Measurements from ENCODE around the gene AKT1. TPM values are rescaled to one million over a fixed set of nuclear protein-coding genes. Genes with fewer than 3 reads are reported as not detected.

AKT1 gene
- total and polyA plus RNA-seq, 2 experiments from 2014 or later = 19.2 to 78.7 TPM

DNA sequence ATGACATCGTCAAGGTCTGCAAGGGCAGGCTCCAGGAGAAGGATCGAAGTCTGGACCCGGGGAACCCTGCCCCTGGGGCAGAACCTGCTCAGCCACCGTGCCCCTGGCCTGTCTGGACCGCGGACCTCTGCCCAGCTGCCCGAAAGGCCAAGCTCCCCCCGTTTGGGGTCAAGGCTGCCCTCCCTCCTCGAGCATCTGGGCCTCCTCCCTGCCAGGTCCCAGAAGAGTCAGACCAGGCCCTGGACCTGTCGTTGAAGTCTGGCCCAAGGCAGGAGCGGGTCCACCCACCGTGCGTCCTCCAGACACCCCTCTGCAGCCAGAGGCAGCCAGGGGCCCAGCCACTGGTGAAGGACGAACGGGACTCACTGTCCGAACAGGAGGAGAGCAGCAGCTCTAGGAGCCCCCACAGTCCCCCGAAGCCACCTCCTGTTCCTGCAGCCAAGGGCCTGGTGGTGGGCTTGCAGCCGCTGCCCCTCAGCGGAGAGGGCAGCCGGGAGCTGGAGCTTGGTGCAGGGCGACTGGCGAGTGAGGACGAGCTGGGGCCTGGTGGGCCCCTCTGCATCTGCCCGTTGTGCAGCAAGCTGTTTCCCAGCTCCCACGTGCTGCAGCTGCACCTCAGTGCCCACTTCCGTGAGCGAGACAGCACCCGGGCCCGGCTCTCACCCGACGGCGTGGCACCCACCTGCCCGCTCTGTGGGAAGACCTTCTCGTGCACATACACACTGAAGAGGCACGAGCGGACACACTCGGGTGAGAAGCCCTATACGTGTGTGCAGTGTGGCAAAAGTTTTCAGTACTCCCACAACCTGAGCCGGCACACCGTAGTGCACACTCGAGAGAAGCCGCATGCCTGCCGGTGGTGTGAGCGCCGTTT lies 6.2 kb upstream of the AKT1 start (continued):
- TF ChIP-seq, protein P1, sequence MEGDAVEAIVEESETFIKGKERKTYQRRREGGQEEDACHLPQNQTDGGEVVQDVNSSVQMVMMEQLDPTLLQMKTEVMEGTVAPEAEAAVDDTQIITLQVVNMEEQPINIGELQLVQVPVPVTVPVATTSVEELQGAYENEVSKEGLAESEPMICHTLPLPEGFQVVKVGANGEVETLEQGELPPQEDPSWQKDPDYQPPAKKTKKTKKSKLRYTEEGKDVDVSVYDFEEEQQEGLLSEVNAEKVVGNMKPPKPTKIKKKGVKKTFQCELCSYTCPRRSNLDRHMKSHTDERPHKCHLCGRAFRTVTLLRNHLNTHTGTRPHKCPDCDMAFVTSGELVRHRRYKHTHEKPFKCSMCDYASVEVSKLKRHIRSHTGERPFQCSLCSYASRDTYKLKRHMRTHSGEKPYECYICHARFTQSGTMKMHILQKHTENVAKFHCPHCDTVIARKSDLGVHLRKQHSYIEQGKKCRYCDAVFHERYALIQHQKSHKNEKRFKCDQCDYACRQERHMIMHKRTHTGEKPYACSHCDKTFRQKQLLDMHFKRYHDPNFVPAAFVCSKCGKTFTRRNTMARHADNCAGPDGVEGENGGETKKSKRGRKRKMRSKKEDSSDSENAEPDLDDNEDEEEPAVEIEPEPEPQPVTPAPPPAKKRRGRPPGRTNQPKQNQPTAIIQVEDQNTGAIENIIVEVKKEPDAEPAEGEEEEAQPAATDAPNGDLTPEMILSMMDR (conservative IDR thresholded peaks at IDR 0.05; ENCODE audit: low read depth in 2 of 2) = no peak
- TF ChIP-seq ETS1 (IDR thresholded peaks at IDR 0.05) = no peak
- TF ChIP-seq CREB1 (CRISPR knock-in tag; IDR thresholded peaks at IDR 0.05; ENCODE audit: low read depth) = no peak
- TF ChIP-seq, protein P2, sequence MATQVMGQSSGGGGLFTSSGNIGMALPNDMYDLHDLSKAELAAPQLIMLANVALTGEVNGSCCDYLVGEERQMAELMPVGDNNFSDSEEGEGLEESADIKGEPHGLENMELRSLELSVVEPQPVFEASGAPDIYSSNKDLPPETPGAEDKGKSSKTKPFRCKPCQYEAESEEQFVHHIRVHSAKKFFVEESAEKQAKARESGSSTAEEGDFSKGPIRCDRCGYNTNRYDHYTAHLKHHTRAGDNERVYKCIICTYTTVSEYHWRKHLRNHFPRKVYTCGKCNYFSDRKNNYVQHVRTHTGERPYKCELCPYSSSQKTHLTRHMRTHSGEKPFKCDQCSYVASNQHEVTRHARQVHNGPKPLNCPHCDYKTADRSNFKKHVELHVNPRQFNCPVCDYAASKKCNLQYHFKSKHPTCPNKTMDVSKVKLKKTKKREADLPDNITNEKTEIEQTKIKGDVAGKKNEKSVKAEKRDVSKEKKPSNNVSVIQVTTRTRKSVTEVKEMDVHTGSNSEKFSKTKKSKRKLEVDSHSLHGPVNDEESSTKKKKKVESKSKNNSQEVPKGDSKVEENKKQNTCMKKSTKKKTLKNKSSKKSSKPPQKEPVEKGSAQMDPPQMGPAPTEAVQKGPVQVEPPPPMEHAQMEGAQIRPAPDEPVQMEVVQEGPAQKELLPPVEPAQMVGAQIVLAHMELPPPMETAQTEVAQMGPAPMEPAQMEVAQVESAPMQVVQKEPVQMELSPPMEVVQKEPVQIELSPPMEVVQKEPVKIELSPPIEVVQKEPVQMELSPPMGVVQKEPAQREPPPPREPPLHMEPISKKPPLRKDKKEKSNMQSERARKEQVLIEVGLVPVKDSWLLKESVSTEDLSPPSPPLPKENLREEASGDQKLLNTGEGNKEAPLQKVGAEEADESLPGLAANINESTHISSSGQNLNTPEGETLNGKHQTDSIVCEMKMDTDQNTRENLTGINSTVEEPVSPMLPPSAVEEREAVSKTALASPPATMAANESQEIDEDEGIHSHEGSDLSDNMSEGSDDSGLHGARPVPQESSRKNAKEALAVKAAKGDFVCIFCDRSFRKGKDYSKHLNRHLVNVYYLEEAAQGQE (IDR thresholded peaks at IDR 0.05; ENCODE audit: unreplicated experiment) = no peak
- no peak for TF ChIP-seq NANOG (IDR thresholded peaks at IDR 0.05; ENCODE audit: borderline replicate concordance)
- TF ChIP-seq JUNB (IDR thresholded peaks at IDR 0.05; ENCODE audit: unreplicated experiment) = no peak
- TF ChIP-seq POLR2AphosphoS5 (IDR thresholded peaks at IDR 0.05; ENCODE audit: low read depth) = no peak
- TF ChIP-seq ZNF331 (CRISPR knock-in tag; IDR thresholded peaks at IDR 0.05; ENCODE audit: low read depth) = no peak
- TF ChIP-seq EZH2 (IDR thresholded peaks at IDR 0.05; ENCODE audit: low read depth, unreplicated experiment) = no peak
- no peak for TF ChIP-seq EZH2phosphoT487 (IDR thresholded peaks at IDR 0.05; ENCODE audit: unreplicated experiment)
- no peak for TF ChIP-seq ZNF114 (CRISPR knock-in tag; IDR thresholded peaks at IDR 0.05)
- TF ChIP-seq STAT1 (IDR thresholded peaks at IDR 0.05; ENCODE audit: unreplicated experiment) = no peak

All from GM23338 (cell line).